SK-N-SH (cell line): ENCODE results near the gene ARHGAP42. TPM values are rescaled to one million over a fixed set of nuclear protein-coding genes. Genes with fewer than 3 reads are reported as not detected.

Experiments
- CTCF ChIA-PET: fragments of 300-600, 350-600 bp; formaldehyde crosslinking; extraction: SDS; loops from one replicate; lab custom pipeline; 2021; lab: Yijun Ruan, JAX
- POLR2A ChIA-PET: fragments of 350-600 bp; sonication (Branson Sonifier 250); formaldehyde crosslinking; extraction: SDS; loops from one replicate; lab custom pipeline; 2020; ENCODE audit warnings: antibody characterized with exemption, inconsistent platforms; lab: Yijun Ruan, JAX
- DNase-seq: peaks from one replicate; pipeline ENCODE4 v3.0.0; 2012
- H2AFZ ChIP-seq: fragments of 200-600 bp; sonication (generic); 2 replicates; pipeline ENCODE4 v1.8.1; 2016; ENCODE audit warnings: antibody characterized with exemption, mild to moderate bottlenecking, low read depth
- H3F3A ChIP-seq: fragments of 200-600 bp; sonication (generic); replicated peaks from 2 replicates; pipeline ENCODE3; 2016; ENCODE audit warnings: antibody characterized with exemption, mild to moderate bottlenecking; ENCODE audit not compliant: insufficient read depth
- H3K27ac ChIP-seq, 2 experiments: fragments of 200-500 bp in 1 of 2; fragments of 200-600 bp in 1 of 2; sonication (Bioruptor generic) in 1 of 2; sonication (generic), shearing (Covaris generic) in 1 of 2; 2 replicates each; pipeline versions ENCODE4 v1.5.1 to v1.6.1; 2014 to 2016; ENCODE audit warnings: low read depth in 2 of 2, inconsistent platforms in 1 of 2, low read length in 1 of 2, mild to moderate bottlenecking in 1 of 2, mixed read lengths in 1 of 2
- H3K27me3 ChIP-seq: fragments of 200-600 bp; sonication (generic), shearing (Covaris generic); 2 replicates; pipeline ENCODE4 v1.6.1; 2016; ENCODE audit warnings: mixed run types; ENCODE audit not compliant: insufficient read depth
- H3K36me3 ChIP-seq, 2 experiments: fragments of 200-500 bp in 1 of 2; fragments of 200-600 bp in 1 of 2; sonication (Bioruptor generic) in 1 of 2; sonication (generic) in 1 of 2; replicated peaks in 1 of 2; 2 replicates each; pipeline versions ENCODE3 to v1.5.1; 2014 to 2016; ENCODE audit warnings: low read length in 1 of 2, mild to moderate bottlenecking in 1 of 2; ENCODE audit not compliant: insufficient read depth in 2 of 2, control insufficient read depth in 1 of 2
- H3K4me1 ChIP-seq, 2 experiments: fragments of 200-500 bp in 1 of 2; fragments of 200-600 bp in 1 of 2; sonication (Bioruptor generic) in 1 of 2; sonication (generic), shearing (Covaris generic) in 1 of 2; 2 replicates each; pipeline versions ENCODE4 v1.5.1 to v1.6.1; 2014 to 2016; ENCODE audit warnings: low read depth in 1 of 2, low read length in 1 of 2, mixed run types in 1 of 2; ENCODE audit not compliant: insufficient read depth in 2 of 2, control insufficient read depth in 1 of 2
- H3K4me2 ChIP-seq: fragments of 200-600 bp; sonication (generic), shearing (Covaris generic); 2 replicates; pipeline ENCODE4 v1.6.1; 2017; ENCODE audit warnings: mixed run types
- H3K4me3 ChIP-seq, 2 experiments: fragments of 200-500 bp in 1 of 2; fragments of 200-600 bp in 1 of 2; sonication (Bioruptor generic) in 1 of 2; sonication (generic), shearing (Covaris generic) in 1 of 2; 2 replicates each; pipeline versions ENCODE4 v1.5.1 to v1.8.1; 2014 to 2016; ENCODE audit warnings: low read depth in 2 of 2, inconsistent platforms in 1 of 2, low read length in 1 of 2, mild to moderate bottlenecking in 1 of 2, mixed read lengths in 1 of 2, moderate library complexity in 1 of 2
- H3K79me2 ChIP-seq: fragments of 200-600 bp; sonication (generic); 2 replicates; pipeline ENCODE4 v1.8.1; 2017; ENCODE audit warnings: mild to moderate bottlenecking; ENCODE audit not compliant: insufficient read depth
- H3K9ac ChIP-seq: fragments of 200-600 bp; sonication (generic); 2 replicates; pipeline ENCODE4 v1.6.1; 2017; ENCODE audit warnings: mixed run types
- H3K9me2 ChIP-seq: fragments of 200-600 bp; sonication (generic); 2 replicates; pipeline ENCODE4 v1.6.1; 2017; ENCODE audit warnings: mixed run types
- H3K9me3 ChIP-seq: fragments of 200-600 bp; sonication (generic); 2 replicates; pipeline ENCODE4 v1.6.1; 2017; ENCODE audit warnings: mixed run types, mild to moderate bottlenecking, moderate library complexity
- H4K20me1 ChIP-seq: fragments of 200-600 bp; sonication (generic); 2 replicates; pipeline ENCODE4 v1.6.1; 2017; ENCODE audit warnings: mild to moderate bottlenecking, mixed run types; ENCODE audit not compliant: insufficient read depth
- CTCF ChIP-seq: fragments of 200-600 bp; sonication (generic); IDR thresholded peaks from 2 replicates; pipeline ENCODE4 v1.6.1; 2017; ENCODE audit warnings: antibody characterized with exemption, mild to moderate bottlenecking, moderate library complexity
- ELF1 ChIP-seq: IDR thresholded peaks from 2 replicates; pipeline ENCODE4 v1.4.0; 2012
- FOSL2 ChIP-seq: IDR thresholded peaks from 2 replicates; pipeline ENCODE4 v1.4.0; 2012; ENCODE audit warnings: low read depth, mild to moderate bottlenecking, moderate library complexity, borderline replicate concordance
- FOXJ3 ChIP-seq: sonication (generic); formaldehyde crosslinking; IDR thresholded peaks from 2 replicates; pipeline ENCODE4 v1.5.1; 2020; ENCODE audit warnings: mild to moderate bottlenecking, missing genetic modification reagents
- GATA2 ChIP-seq: sonication (generic); formaldehyde crosslinking; IDR thresholded peaks from 2 replicates; pipeline ENCODE4 v1.5.0; 2020; ENCODE audit warnings: mild to moderate bottlenecking, missing genetic modification reagents
- IRF3 ChIP-seq: fragments of 150-350 bp; IDR thresholded peaks from 2 replicates; pipeline ENCODE4 v1.6.1; 2016; ENCODE audit warnings: mild to moderate bottlenecking, low read depth, low read length
- MAX ChIP-seq: IDR thresholded peaks from 2 replicates; pipeline ENCODE4 v1.4.0; 2012; ENCODE audit warnings: low read depth
- MEF2A ChIP-seq: IDR thresholded peaks from 2 replicates; pipeline ENCODE4 v1.4.0; 2012; ENCODE audit warnings: low read depth, borderline replicate concordance
- MXI1 ChIP-seq: IDR thresholded peaks from 2 replicates; pipeline ENCODE4 v1.6.1; 2012; ENCODE audit warnings: mild to moderate bottlenecking, low read depth, low read length, improper control_type of control experiment
- NFIC ChIP-seq: IDR thresholded peaks from 2 replicates; pipeline ENCODE4 v1.4.0; 2012; ENCODE audit warnings: borderline replicate concordance
- PBX3 ChIP-seq: IDR thresholded peaks from 2 replicates; pipeline ENCODE4; 2012
- POLR2AphosphoS5 ChIP-seq: IDR thresholded peaks from 2 replicates; pipeline ENCODE4 v1.6.1; 2012; ENCODE audit warnings: low read depth, low read length
- RFX5 ChIP-seq: IDR thresholded peaks from 2 replicates; pipeline ENCODE4 v1.6.1; 2012; ENCODE audit warnings: mild to moderate bottlenecking, improper control_type of control experiment, low read length
- SMC3 ChIP-seq: IDR thresholded peaks from 2 replicates; pipeline ENCODE4 v1.6.1; 2012; ENCODE audit warnings: low read depth, low read length, improper control_type of control experiment
- TAF1 ChIP-seq: IDR thresholded peaks from 2 replicates; pipeline ENCODE4 v1.6.1; 2012; ENCODE audit warnings: low read depth, mild to moderate bottlenecking, low read length, moderate library complexity, borderline replicate concordance
- TEAD4 ChIP-seq: IDR thresholded peaks from 2 replicates; pipeline ENCODE4 v1.4.0; 2012; ENCODE audit warnings: mild to moderate bottlenecking, borderline replicate concordance; ENCODE audit not compliant: insufficient read depth
- USF1 ChIP-seq: IDR thresholded peaks from 2 replicates; pipeline ENCODE4 v1.4.0; 2012; ENCODE audit warnings: low read depth, borderline replicate concordance
- YY1 ChIP-seq: IDR thresholded peaks from 2 replicates; pipeline ENCODE4 v1.4.0; 2012; ENCODE audit warnings: low read depth, mild to moderate bottlenecking
- ZBTB33 ChIP-seq: IDR thresholded peaks from 2 replicates; pipeline ENCODE4 v1.4.0; 2012; ENCODE audit warnings: low read depth, borderline replicate concordance
- WGBS: methylation state at CpG from one replicate; pipeline ENCODE4 v1.1.6; 2017; ENCODE audit warnings: low lambda C conversion rate; 5-methylcytosine and 5-hydroxymethylcytosine counted together
- polyA plus RNA-seq, 3 experiments: library from polyadenylated mRNA; depleted of rRNA; stranded (reverse); fragments of >200 nt; gene quantifications; 2 replicates each; pipeline ENCODE4 v1.2.3, GENCODE V29; 2012

ARHGAP42 gene
- polyA plus RNA-seq, 1 of the 3 experiments (the other 2 are of a cell fraction), result 0.02 TPM

- Histone ChIP-seq H3K79me2 (no peaks in the 10 kb centered on the region), H3K4me2 (no peak overlapping the region), H3K9ac (no peak overlapping the region), H3K4me1 (no peaks in the 10 kb centered on the region; a peak in 1 of 4 replicates), H3K9me3 (no peaks in the 10 kb centered on the region), H3F3A (no peaks in the 10 kb centered on the region), H3K27ac (no peak overlapping the region), H4K20me1 (no peaks in the 10 kb centered on the region), H3K27me3 (peaks cover under 1% of the 10 kb centered on the region; the same call in 1 of the 2 replicates), H3K36me3 (no peaks in the 10 kb centered on the region), H3K4me3 (no peak overlapping the region), H3K9me2 (no peaks in the 10 kb centered on the region), H2AFZ (no peak overlapping the region)
- ChIA-PET POLR2A (no interaction called here), CTCF (interaction anchor here (0.9 to 1.6 kb wide), 2 partner anchors 12 to 247 kb away, joined by 3 read pairs; no protein-coding TSS in a partner anchor)
- DNase-seq, result no peak
- TF ChIP-seq TAF1, result no peak
- TF ChIP-seq PBX3, result no peak
- TF ChIP-seq MEF2A, result no peak
- TF ChIP-seq TEAD4, result no peak
- TF ChIP-seq USF1, result no peak
- no peak for TF ChIP-seq SMC3
- no peak for TF ChIP-seq FOSL2
- no peak for TF ChIP-seq NFIC
- no peak for TF ChIP-seq MAX
- TF ChIP-seq MXI1, result no peak
- TF ChIP-seq ELF1, result no peak
- no peak for TF ChIP-seq RFX5
- 10% methylated on average over 4 of the region's 4 CpGs for WGBS
Measured at GRCh38 chr11:100824041-100824809, 137.1 kb downstream of the ARHGAP42 start.

- ChIA-PET POLR2A (no interaction called here), CTCF (interaction anchor here (1.6 to 1.9 kb wide), 2 partner anchors 11 to 249 kb away, joined by 3 to 4 read pairs; no protein-coding TSS in a partner anchor)
- Histone ChIP-seq H2AFZ (no peak overlapping the region), H3K27ac (no peak overlapping the region), H3K4me3 (no peak overlapping the region), H3K9me3 (no peaks in the 10 kb centered on the region), H3K4me1 (no peaks in the 10 kb centered on the region; a peak in 1 of 4 replicates), H3K4me2 (no peak overlapping the region), H3K9me2 (no peaks in the 10 kb centered on the region), H3K27me3 (peaks cover 12% of the 10 kb centered on the region; the same call in 1 of the 2 replicates), H3K36me3 (no peaks in the 10 kb centered on the region), H3K9ac (no peak overlapping the region), H4K20me1 (no peaks in the 10 kb centered on the region), H3K79me2 (no peaks in the 10 kb centered on the region), H3F3A (no peaks in the 10 kb centered on the region)
- WGBS, result 23% methylated on average over 3 of the region's 3 CpGs
- DNase-seq, result no peak
- TF ChIP-seq IRF3 (no peak), ZBTB33 (no peak), FOXJ3 (no peak), CTCF (no peak), YY1 (no peak), GATA2 (CRISPR knock-in tag) (no peak), POLR2AphosphoS5 (no peak), MAX (no peak), NFIC (no peak)
Measured at GRCh38 chr11:100825626-100826025, 138.5 kb downstream of the ARHGAP42 start.
